ENCODE data around the gene B3GNT3.

- TF ChIP-seq CTCF (IDR thresholded peaks at IDR 0.05) = no peak
- no peak for TF ChIP-seq EZH2 (IDR thresholded peaks at IDR 0.05; ENCODE audit: borderline replicate concordance, insufficient read depth, low read depth, low read length, poor library complexity, severe bottlenecking)
Measured at GRCh38 chr19:17761148-17761547, 33.8 kb upstream of the B3GNT3 start.

Data from B cell (primary cell).